Raji (cell line): ENCODE measurements around the gene CHMP4A.
A peak's percentile ranks its signal among the peaks of the same experiment; 100 is the strongest.

Experiments
- POLR2A ChIP-seq: IDR thresholded peaks from 2 replicates; pipeline ENCODE4 v1.6.1; 2011; ENCODE audit warnings: low read depth, low read length, control low read depth; ENCODE audit not compliant: insufficient read depth

Gene CHMP4A

GRCh38 chr14:24192933-24193332 is 20.4 kb downstream of the CHMP4A start:
- TF ChIP-seq POLR2A, result no peak

DNA sequence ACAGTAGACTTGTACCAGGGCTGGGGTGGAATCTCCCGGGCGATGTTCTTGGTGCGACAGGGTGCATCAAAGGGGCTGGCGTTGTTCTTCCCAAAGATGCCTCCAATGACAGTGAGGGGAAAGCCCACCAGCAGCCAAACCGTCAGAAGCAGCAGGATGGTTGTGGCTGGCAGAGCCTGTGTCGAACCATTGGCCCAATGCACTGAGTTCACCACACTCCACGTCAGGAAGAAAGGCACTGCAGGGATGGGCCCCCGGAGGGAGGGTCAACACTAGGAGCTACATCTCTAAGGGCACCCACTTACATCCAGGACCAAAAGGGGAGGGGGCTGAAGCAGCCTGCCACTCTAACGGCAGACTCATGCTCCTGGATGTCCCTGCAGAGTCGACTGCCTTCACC is 22.9 kb downstream of the CHMP4A start:
- no peak for TF ChIP-seq POLR2A

- no peak for TF ChIP-seq POLR2A
These were observed 23.8 kb downstream of the CHMP4A start for GRCh38 chr14:24189460-24189859.

GRCh38 chr14:24189059-24189375 is 24.3 kb downstream of the CHMP4A start:
- no peak for TF ChIP-seq POLR2A

- peak; percentile 93 for TF ChIP-seq POLR2A
These were observed 24.8 kb downstream of the CHMP4A start, which contains the start of gene IPO4 for GRCh38 chr14:24188251-24189058. Gene IPO4, minus strand, starts transcription at chr14:24188816. Its CDS starts 29 bp downstream, at chr14:24188787.

- TF ChIP-seq POLR2A, result no peak
These were observed 25.8 kb downstream of the CHMP4A start for GRCh38 chr14:24187539-24187915.

DNA sequence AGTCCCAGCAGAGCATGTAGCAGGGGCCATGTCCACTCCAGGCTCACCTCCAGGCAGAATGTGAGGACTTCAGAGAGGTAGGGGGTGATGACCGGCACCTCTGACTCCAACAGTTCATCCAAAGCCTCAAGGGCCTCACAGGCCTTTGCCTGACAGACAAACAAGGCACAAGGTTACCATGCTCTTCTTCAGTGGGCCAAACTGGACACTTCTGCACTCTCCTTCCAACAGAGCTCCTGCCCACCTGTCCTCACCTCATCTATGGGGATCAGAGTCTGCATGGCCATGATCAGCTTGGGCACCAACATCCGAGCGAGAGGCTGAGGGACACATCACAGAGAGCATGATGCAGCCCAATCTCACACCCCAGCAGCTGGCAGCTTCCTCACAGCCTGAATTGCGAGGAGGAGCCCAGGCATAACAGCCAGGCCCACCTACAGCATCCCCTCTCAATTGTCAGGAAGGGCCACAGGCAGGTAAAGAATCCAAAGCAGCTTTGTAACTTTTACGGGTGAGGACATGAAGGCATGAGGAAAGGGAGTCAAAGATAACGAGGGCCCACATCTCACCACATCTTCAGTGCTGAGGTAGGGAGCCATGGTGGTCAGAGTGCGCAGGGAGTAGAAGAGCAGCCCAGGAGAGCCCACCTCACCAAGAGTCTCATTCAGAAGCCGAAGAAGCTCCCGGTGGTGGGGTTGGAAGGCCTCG is 26.3 kb downstream of the CHMP4A start:
- TF ChIP-seq POLR2A, result no peak

GRCh38 chr14:24185741-24186140 is 27.5 kb downstream of the CHMP4A start:
- no peak for TF ChIP-seq POLR2A

DNA sequence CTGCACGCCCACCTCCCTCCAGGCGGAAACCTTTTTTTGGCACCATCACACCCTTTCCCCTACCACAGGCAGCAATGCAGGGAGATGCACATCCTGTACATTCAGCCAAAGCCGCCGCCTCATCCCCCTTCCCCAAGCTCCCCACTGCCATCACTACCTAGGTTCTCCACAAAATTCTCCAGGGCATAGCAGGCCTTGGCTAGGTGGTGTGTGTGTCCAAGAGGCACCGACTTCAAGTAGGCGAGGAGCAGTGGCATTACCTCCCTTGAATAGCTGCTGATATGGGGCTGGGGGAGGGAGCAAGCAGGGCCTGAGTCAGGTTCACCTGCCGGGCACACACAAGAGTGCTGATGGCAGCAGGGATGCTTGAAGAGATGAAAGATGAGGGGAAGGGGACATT is 28.3 kb downstream of the CHMP4A start:
- no peak for TF ChIP-seq POLR2A

DNA sequence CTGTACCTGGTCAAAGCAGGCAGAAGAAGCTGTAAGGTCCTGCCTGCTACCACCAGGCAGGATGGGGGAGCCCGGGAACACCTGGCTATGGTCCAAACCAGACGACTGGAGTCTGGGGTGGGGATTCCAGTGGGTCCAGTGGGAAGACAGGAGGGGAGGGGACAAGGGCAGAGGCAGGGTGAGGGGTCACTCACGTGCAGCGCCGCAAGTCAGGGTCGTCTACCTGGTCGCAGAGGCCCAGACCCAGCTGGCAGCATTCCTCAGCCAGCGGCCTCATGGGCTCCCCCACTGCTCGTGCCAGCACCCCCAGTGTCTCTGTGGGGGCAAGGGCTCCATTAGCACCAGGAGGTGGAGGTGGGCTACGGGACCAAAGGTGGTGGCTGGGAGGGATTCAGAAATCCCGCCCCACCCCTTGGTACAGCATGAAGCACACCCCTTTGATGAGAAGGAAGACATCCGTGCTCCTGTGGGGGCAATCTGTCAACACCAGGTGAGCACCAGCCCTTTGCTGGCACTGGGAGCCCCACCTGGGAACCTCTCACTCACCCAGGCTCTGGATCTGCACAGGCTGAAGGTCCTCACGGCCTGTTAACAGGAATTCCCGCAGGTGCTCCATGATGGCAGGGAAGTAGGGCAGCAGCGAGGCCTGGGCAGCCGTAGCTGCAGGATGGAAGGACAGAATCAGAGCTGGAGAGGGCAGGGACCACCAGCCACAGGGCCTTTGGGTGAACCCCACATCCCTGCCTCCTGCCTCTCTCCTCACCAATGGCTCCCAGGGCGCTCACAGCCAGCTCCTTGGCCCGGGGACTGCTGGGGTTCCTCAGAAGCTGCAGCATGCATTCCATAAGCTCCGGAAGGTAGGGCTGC is 29.0 kb downstream of the CHMP4A start:
- no peak for TF ChIP-seq POLR2A

- TF ChIP-seq POLR2A, result no peak
These were observed 30.2 kb downstream of the CHMP4A start for GRCh38 chr14:24183014-24183481.

GRCh38 chr14:24182110-24182882 is 31.0 kb downstream of the CHMP4A start:
- no peak for TF ChIP-seq POLR2A

GRCh38 chr14:24181371-24182077 is 31.8 kb downstream of the CHMP4A start:
- no peak for TF ChIP-seq POLR2A
